Astrocyte (in vitro differentiated cells and primary cell): ENCODE data around the gene LMO7.

Experiments
- EZH2 ChIP-seq: IDR thresholded peaks from 2 replicates; pipeline ENCODE4 v1.6.1; 2012; ENCODE audit warnings: mild to moderate bottlenecking, low read length, inconsistent platforms; ENCODE audit not compliant: insufficient read depth
- TF ChIP-seq, protein P1 (sequence below): IDR thresholded peaks from 2 replicates; pipeline ENCODE4 v1.5.1; 2011; ENCODE audit warnings: low read depth, mild to moderate bottlenecking, inconsistent platforms, low read length, moderate library complexity; ENCODE audit not compliant: insufficient read depth

DNA sequence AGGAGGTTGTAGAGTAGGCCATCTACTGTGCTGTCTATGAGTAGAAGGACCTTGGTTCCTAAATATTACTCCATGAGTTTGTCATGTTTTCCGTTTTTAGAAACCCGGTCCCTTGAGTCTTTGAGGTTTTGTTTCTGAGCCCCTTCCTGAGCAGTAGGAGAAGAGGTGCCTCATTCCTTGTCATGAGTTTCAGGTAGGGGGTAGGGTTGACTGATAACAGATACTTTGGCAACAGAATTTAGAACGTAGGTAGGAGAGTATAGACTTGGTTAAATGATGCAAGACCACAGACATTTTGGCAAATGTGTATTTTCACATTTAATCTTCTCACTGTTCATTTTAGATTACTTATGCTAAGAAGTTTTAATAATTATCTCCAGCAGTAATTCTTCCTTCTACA lies 24.6 kb downstream of the LMO7 start:
- TF ChIP-seq, protein P1, sequence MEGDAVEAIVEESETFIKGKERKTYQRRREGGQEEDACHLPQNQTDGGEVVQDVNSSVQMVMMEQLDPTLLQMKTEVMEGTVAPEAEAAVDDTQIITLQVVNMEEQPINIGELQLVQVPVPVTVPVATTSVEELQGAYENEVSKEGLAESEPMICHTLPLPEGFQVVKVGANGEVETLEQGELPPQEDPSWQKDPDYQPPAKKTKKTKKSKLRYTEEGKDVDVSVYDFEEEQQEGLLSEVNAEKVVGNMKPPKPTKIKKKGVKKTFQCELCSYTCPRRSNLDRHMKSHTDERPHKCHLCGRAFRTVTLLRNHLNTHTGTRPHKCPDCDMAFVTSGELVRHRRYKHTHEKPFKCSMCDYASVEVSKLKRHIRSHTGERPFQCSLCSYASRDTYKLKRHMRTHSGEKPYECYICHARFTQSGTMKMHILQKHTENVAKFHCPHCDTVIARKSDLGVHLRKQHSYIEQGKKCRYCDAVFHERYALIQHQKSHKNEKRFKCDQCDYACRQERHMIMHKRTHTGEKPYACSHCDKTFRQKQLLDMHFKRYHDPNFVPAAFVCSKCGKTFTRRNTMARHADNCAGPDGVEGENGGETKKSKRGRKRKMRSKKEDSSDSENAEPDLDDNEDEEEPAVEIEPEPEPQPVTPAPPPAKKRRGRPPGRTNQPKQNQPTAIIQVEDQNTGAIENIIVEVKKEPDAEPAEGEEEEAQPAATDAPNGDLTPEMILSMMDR = no peak
- no peak for TF ChIP-seq EZH2
